Esophagus muscularis mucosa (tissue), 4 donors: ENCODE results near the gene KMT5B. TPM values are rescaled to one million over a fixed set of nuclear protein-coding genes. Genes with fewer than 3 reads are reported as not detected.

Experiments used
- DNase-seq: peaks from one replicate; pipeline ENCODE4 v3.0.0-alpha.2; 2017; ENCODE audit errors: extremely low spot score
- H3K27ac ChIP-seq, 4 donors: fragments of 200-600 bp; sonication (generic); replicated peaks in 1 of 4; 1 replicate in 3 of 4; 2 replicates in 1 of 4; pipeline ENCODE4 v1.5.1; 2016 to 2019; ENCODE audit warnings: mild to moderate bottlenecking in 1 of 4
- H3K27me3 ChIP-seq, 4 donors: fragments of 200-600 bp; sonication (generic); one replicate each; pipeline versions ENCODE4 v1.5.1 to v1.6.0; 2016 to 2019
- H3K36me3 ChIP-seq, 4 donors: fragments of 200-600 bp; sonication (generic); one replicate each; pipeline ENCODE4 v1.5.1; 2016 to 2019
- H3K4me1 ChIP-seq, 4 donors: fragments of 200-600 bp; sonication (generic); one replicate each; pipeline ENCODE4 v1.5.1; 2016 to 2019
- H3K4me3 ChIP-seq, 4 donors: fragments of 200-600 bp; sonication (generic); 1 replicate in 2 of 4; 2 replicates in 2 of 4; pipeline ENCODE4 v1.5.1; 2016 to 2019; ENCODE audit warnings: mild to moderate bottlenecking in 4 of 4, moderate library complexity in 1 of 4
- H3K9me3 ChIP-seq, 4 donors: fragments of 200-600 bp; sonication (generic); 1 replicate in 3 of 4; 2 replicates in 1 of 4; pipeline ENCODE4 v1.5.1; 2016 to 2019
- EP300 ChIP-seq: sonication (generic); formaldehyde crosslinking; IDR thresholded peaks from one replicate; pipeline ENCODE4 v1.6.1; 2017; ENCODE audit warnings: antibody characterized with exemption
- POLR2A ChIP-seq: fragments of 450-650 bp; IDR thresholded peaks from one replicate; pipeline ENCODE4 v1.6.1; 2017; ENCODE audit warnings: antibody characterized with exemption, moderate library complexity, mild to moderate bottlenecking, low read depth
- POLR2AphosphoS5 ChIP-seq, 2 donors: sonication (generic); formaldehyde crosslinking; IDR thresholded peaks; one replicate each; pipeline ENCODE4 v1.6.1; 2017; ENCODE audit warnings: antibody characterized with exemption in 2 of 2
- WGBS: methylation state at CpG from one replicate; pipeline ENCODE4 v1.1.5; 2018; 5-methylcytosine and 5-hydroxymethylcytosine counted together
- intact Hi-C: fragments of 100-400 bp; cut with DNase I; formaldehyde crosslinking; loops from one replicate; pipeline ENCODE4 v1.15.1; 2023
- total RNA-seq, 4 donors: library from RNA; depleted of rRNA; stranded (reverse); fragments of >200 nt; gene quantifications; one replicate each; pipeline versions ENCODE4 v1.1.0 to v1.2.1, GENCODE V29; 2016
- TF ChIP-seq, protein P1 (sequence below), 3 experiments: fragments of 200-600 bp in 2 of 3; fragments of 450-650 bp in 1 of 3; sonication (generic) in 2 of 3; IDR thresholded peaks; one replicate each; pipeline ENCODE4 v1.5.1; 2017 to 2019; ENCODE audit warnings: antibody characterized with exemption in 3 of 3, mild to moderate bottlenecking in 2 of 3, moderate library complexity in 1 of 3

KMT5B gene
- total RNA-seq, 4 donors from 2014 or later, result 28.7 to 49.4 (median 43.3) TPM

DNA sequence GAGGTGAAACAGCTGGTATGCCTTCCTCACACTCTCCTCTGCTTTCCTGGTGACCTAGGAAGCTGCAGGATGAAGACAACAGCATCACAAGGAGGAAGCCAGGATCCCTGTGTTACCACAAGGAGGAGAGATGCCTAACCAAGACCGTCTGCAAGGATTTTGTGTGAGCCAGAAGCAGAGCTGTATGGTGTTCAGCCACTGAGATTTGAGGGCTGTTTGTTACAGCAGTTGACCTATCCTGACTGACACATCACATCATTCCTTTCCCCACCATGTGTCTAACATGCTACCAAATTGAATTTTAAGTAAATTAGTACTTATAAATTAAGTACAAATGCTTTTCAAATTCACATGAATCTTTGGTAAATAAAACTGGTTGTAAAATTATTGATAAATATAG, 83.0 kb downstream of the KMT5B start:
- no peaks in the 10 kb centered on the region for H3K36me3 ChIP-seq
- H3K27me3 ChIP-seq, result no peaks in the 10 kb centered on the region
- 100% methylated on average over 1 of the region's 1 CpG for WGBS
- TF ChIP-seq POLR2AphosphoS5 (IDR thresholded peaks at IDR 0.05) (no peak), POLR2A (no peak), EP300 (no peak)
- TF ChIP-seq, protein P1, sequence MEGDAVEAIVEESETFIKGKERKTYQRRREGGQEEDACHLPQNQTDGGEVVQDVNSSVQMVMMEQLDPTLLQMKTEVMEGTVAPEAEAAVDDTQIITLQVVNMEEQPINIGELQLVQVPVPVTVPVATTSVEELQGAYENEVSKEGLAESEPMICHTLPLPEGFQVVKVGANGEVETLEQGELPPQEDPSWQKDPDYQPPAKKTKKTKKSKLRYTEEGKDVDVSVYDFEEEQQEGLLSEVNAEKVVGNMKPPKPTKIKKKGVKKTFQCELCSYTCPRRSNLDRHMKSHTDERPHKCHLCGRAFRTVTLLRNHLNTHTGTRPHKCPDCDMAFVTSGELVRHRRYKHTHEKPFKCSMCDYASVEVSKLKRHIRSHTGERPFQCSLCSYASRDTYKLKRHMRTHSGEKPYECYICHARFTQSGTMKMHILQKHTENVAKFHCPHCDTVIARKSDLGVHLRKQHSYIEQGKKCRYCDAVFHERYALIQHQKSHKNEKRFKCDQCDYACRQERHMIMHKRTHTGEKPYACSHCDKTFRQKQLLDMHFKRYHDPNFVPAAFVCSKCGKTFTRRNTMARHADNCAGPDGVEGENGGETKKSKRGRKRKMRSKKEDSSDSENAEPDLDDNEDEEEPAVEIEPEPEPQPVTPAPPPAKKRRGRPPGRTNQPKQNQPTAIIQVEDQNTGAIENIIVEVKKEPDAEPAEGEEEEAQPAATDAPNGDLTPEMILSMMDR (IDR thresholded peaks at IDR 0.05), result no peak
- no peak overlapping the region for H3K27ac ChIP-seq
- intact Hi-C loops, result no loop called here
- H3K9me3 ChIP-seq, result no peaks in the 10 kb centered on the region
- DNase-seq, result no peak
- H3K4me1 ChIP-seq, result peaks cover 17 to 26% (median 24%) of the 10 kb centered on the region in 4 donors
- no peak overlapping the region for H3K4me3 ChIP-seq

DNA sequence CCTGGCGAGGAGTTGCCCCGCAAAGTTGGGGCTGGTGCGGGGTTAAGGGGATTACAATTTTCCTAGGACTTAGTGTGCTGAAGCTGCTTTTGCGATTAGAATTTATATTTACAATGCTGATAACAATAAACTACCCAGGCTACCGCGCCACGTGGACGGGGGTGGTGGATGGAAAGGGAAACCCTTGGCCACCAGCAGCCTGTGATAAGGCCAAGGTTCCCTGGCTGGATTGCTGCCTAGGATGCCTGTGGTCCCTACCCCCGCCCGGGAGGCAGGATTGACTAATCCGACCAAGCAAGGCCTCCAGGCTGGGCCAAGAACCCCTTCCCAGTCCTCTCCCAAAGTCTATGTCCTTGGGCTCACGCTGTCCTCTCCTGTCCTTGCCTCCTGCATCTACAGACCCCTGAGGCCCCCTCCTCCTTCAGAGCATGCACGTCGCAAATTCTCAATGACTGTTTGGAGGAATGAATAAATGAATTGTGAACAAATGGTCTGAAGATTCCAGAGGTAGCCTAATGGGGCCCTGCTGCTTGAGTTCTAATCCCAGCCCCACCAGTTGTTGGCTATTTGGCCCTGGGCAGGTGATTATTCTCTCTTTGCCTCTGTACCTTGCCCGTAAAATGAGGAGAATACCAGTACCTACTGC, 84.3 kb downstream of the KMT5B start:
- 26% methylated on average over 11 of the region's 15 CpGs for WGBS
- H3K4me3 ChIP-seq, result peak overlapping the region; percentile 60 to 69 (median 64)
- H3K4me1 ChIP-seq, result peaks cover 17 to 26% (median 24%) of the 10 kb centered on the region in 4 donors
- intact Hi-C loops, result loop anchor here (5.0 kb wide), 1 partner anchor 78 kb away; no protein-coding TSS in a partner anchor
- no peak for TF ChIP-seq POLR2AphosphoS5 (IDR thresholded peaks at IDR 0.05)
- no peak for TF ChIP-seq EP300
- TF ChIP-seq, protein P1 (IDR thresholded peaks at IDR 0.05), result no peak
- no peak for TF ChIP-seq POLR2A
- DNase-seq, result no peak
- no peaks in the 10 kb centered on the region for H3K36me3 ChIP-seq
- no peaks in the 10 kb centered on the region for H3K9me3 ChIP-seq
- H3K27me3 ChIP-seq, result no peaks in the 10 kb centered on the region
- peak overlapping the region; percentile 83 to 88 (median 86) for H3K27ac ChIP-seq

DNA sequence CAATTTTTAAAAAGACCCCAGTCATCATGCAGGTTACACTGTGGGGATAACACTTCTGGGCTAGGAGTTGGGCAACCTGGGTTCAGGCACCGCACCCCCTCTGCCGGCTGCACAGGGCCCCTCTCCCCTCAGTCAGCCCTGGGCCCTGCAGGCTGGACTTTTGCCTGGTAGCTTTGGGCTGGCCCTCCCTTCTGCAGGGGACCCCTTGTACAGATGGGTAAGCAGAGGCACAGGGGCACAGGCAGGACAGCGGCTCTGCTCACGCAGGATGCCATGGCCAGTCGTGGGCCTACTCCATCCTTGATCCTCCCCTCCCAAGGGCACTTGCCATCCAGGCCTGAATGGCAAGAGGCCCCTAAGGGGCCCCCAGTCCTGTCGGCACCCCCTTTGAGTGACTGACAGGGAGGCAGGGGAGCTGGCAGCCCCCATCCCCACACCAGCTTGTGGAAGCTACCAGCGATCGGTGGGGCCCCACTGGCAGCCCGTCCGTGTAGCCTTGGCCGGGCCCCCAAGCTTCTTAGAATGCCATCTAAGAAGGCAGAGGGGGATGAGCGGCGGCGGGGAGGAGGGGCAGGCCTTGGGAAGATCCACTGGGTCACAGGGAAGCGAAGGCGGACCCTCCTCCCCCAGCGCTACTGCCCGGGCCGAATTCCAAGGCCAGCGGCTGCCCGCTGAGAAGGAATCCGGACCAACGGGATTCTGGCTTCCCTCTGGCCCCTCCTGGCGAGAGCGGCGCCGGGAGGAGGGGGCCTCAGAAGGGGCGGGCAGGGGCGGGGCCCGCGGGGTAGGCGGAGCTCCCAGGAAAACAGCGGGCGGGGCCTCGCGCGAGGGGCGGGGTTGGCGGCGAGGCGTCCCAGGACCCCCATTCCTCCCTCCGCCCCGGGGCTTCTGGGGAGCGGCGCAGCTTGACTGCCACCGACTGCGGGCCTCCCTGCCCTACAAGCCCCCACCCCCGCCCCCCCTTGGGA, 85.1 kb downstream of the KMT5B start:
- intact Hi-C loops, result loop anchor here (5.0 kb wide), 1 partner anchor 79 kb away; no protein-coding TSS in a partner anchor
- peak overlapping the region; percentile 83 to 88 (median 86) for H3K27ac ChIP-seq
- no peaks in the 10 kb centered on the region for H3K9me3 ChIP-seq
- no peaks in the 10 kb centered on the region for H3K36me3 ChIP-seq
- peaks cover 17 to 29% (median 24%) of the 10 kb centered on the region in 4 donors for H3K4me1 ChIP-seq
- TF ChIP-seq EP300 (no peak), POLR2AphosphoS5 (IDR thresholded peaks at IDR 0.05) (peak; percentile 15 to 65), POLR2A (no peak)
- TF ChIP-seq, protein P1 (IDR thresholded peaks at IDR 0.05), result no peak
- 64% methylated on average over 3 of the region's 48 CpGs for WGBS
- H3K27me3 ChIP-seq, result no peaks in the 10 kb centered on the region
- no peak for DNase-seq
- H3K4me3 ChIP-seq, result peak overlapping the region; percentile 60 to 69 (median 64)

DNA sequence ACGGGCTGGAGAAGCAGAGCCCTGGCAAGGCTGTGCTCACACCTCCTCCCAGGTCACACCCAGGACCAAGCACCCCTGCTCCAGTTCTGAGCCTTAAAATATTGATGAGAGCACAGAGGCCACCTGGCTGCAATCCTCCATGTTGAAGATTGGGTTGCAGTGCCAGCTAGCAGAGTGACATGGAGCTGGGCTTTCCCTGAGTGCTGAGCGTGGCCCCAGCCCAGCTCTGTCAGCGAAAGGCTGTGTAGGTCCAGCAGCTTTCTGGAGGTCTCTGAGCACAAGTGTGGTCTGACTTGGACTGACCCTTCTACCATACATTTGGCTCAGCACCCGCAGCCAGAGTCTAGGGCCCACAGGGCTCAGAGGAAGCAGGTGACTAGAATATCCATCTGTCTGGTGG, 87.9 kb downstream of the KMT5B start:
- TF ChIP-seq POLR2AphosphoS5 (IDR thresholded peaks at IDR 0.05), result no peak
- TF ChIP-seq EP300, result no peak
- no peak for TF ChIP-seq POLR2A
- TF ChIP-seq, protein P1 (IDR thresholded peaks at IDR 0.05), result no peak
- WGBS, result no CpG with 5 or more reads among the region's 4 CpGs

More for the DNA sequence above, 87.9 kb downstream of the KMT5B start:
- intact Hi-C loops, result loop anchor here (5.0 kb wide), 1 partner anchor 82 kb away; no protein-coding TSS in a partner anchor
- no peaks in the 10 kb centered on the region for H3K9me3 ChIP-seq
- no peak overlapping the region for H3K4me3 ChIP-seq
- H3K27me3 ChIP-seq, result no peaks in the 10 kb centered on the region
- H3K36me3 ChIP-seq, result no peaks in the 10 kb centered on the region
- DNase-seq, result no peak
- no peak overlapping the region for H3K27ac ChIP-seq
- peaks cover 25 to 42% (median 35%) of the 10 kb centered on the region in 4 donors for H3K4me1 ChIP-seq
